IMR-90 (cell line): ENCODE results near the gene GFI1. TPM values are rescaled to one million over a fixed set of nuclear protein-coding genes. Genes with fewer than 3 reads are reported as not detected.
A peak's percentile ranks its signal among the peaks of the same experiment; 100 is the strongest.

Source experiments
- ATAC-seq: fragments of 200-7000 bp; cut with Tn5 transposase; 2 replicates; pipeline ENCODE4 v1.9.1; 2020; ENCODE audit warnings: low read depth, mild to moderate bottlenecking, moderate library complexity
- BruUV-seq: library from RNA; stranded (reverse); fragments of 400-500 nt; replicated peaks from 2 replicates; lab custom pipeline; 2021; lab: Mats Ljungman, UMichigan
- CTCF ChIA-PET: fragments of 300-600 bp; formaldehyde crosslinking; extraction: SDS; loops from one replicate; lab custom pipeline; 2021; ENCODE audit warnings: antibody characterized with exemption; lab: Yijun Ruan, JAX
- POLR2A ChIA-PET: fragments of 300-600 bp; sonication (Branson Sonifier 250); formaldehyde crosslinking; loops from one replicate; lab custom pipeline; 2022; ENCODE audit warnings: antibody characterized with exemption; ENCODE audit not compliant: unreplicated experiment; lab: Charles Lee
- DNase-seq: peaks from one replicate; pipeline ENCODE4 v3.0.0; 2013
- H2AFZ ChIP-seq: replicated peaks from 2 replicates; pipeline ENCODE3; 2013; ENCODE audit warnings: low read length, mild to moderate bottlenecking; ENCODE audit not compliant: poor library complexity
- H2AK5ac ChIP-seq: 2 replicates; pipeline ENCODE4 v1.6.1; 2013; ENCODE audit warnings: low read depth, low read length, inconsistent platforms
- H2AK9ac ChIP-seq: replicated peaks from 2 replicates; pipeline ENCODE3; 2013; ENCODE audit warnings: mild to moderate bottlenecking, low read depth, low read length, moderate library complexity; ENCODE audit not compliant: poor library complexity
- H2BK120ac ChIP-seq: 2 replicates; pipeline ENCODE4 v1.6.1; 2013; ENCODE audit warnings: low read depth, low read length, inconsistent platforms
- H2BK15ac ChIP-seq: 3 replicates; pipeline ENCODE4 v1.6.1; 2013; ENCODE audit warnings: low read depth, low read length, inconsistent platforms
- H2BK20ac ChIP-seq: 2 replicates; pipeline ENCODE4 v1.6.1; 2013; ENCODE audit warnings: low read depth, mild to moderate bottlenecking, inconsistent platforms, low read length, moderate library complexity
- H2BK5ac ChIP-seq: 2 replicates; pipeline ENCODE4 v1.6.1; 2013; ENCODE audit warnings: mild to moderate bottlenecking, low read depth, low read length, inconsistent platforms; ENCODE audit not compliant: poor library complexity, severe bottlenecking
- H3K14ac ChIP-seq: replicated peaks from 2 replicates; pipeline ENCODE4 v1.6.1; 2013; ENCODE audit warnings: low read depth, low read length, inconsistent platforms
- H3K18ac ChIP-seq: 2 replicates; pipeline ENCODE4 v1.6.1; 2013; ENCODE audit warnings: low read depth, low read length, control low read depth
- H3K23ac ChIP-seq: 2 replicates; pipeline ENCODE4 v1.6.1; 2013; ENCODE audit warnings: low read depth, low read length, inconsistent platforms
- H3K27ac ChIP-seq: 2 replicates; pipeline ENCODE4 v1.5.1; 2013; ENCODE audit warnings: mild to moderate bottlenecking, control low read depth, low read length; ENCODE audit not compliant: insufficient read depth
- H3K27me3 ChIP-seq: 2 replicates; pipeline ENCODE4 v1.6.1; 2013; ENCODE audit warnings: low read length; ENCODE audit not compliant: control insufficient read depth, insufficient read depth
- H3K36me3 ChIP-seq: 2 replicates; pipeline ENCODE4 v1.6.1; 2013; ENCODE audit warnings: low read length, mixed read lengths; ENCODE audit not compliant: control insufficient read depth, insufficient read depth
- H3K4ac ChIP-seq: 2 replicates; pipeline ENCODE4 v1.6.1; 2013; ENCODE audit warnings: low read depth, low read length, inconsistent platforms
- H3K4me1 ChIP-seq: 2 replicates; pipeline ENCODE4 v1.6.1; 2013; ENCODE audit warnings: low read length, mixed read lengths; ENCODE audit not compliant: control insufficient read depth, insufficient read depth
- H3K4me2 ChIP-seq: 2 replicates; pipeline ENCODE4 v1.6.1; 2013; ENCODE audit warnings: low read depth, mild to moderate bottlenecking, control low read depth, low read length, moderate library complexity
- H3K4me3 ChIP-seq: 2 replicates; pipeline ENCODE4 v1.5.1; 2013; ENCODE audit warnings: low read depth, mild to moderate bottlenecking, control low read depth, low read length, moderate library complexity; ENCODE audit not compliant: insufficient read depth
- H3K56ac ChIP-seq: 2 replicates; pipeline ENCODE4 v1.6.1; 2013; ENCODE audit warnings: low read length, inconsistent platforms; ENCODE audit not compliant: insufficient read depth; ENCODE audit errors: extremely low read depth
- H3K79me1 ChIP-seq, 2 experiments: 2 replicates each; pipeline ENCODE4 v1.6.1; 2013; ENCODE audit warnings: low read length in 2 of 2, inconsistent platforms in 1 of 2, low read depth in 1 of 2
- H3K9ac ChIP-seq: 2 replicates; pipeline ENCODE4 v1.6.1; 2013; ENCODE audit warnings: low read depth, low read length, control low read depth
- H3K9me1 ChIP-seq: 2 replicates; pipeline ENCODE4 v1.6.1; 2013; ENCODE audit warnings: low read length, inconsistent platforms; ENCODE audit not compliant: insufficient read depth
- H3K9me3 ChIP-seq: 2 replicates; pipeline ENCODE4 v1.6.1; 2013; ENCODE audit warnings: low read length; ENCODE audit not compliant: control insufficient read depth, insufficient read depth
- H4K20me1 ChIP-seq: 2 replicates; pipeline ENCODE4 v1.6.1; 2013; ENCODE audit warnings: low read length, inconsistent platforms; ENCODE audit not compliant: insufficient read depth
- H4K5ac ChIP-seq: 2 replicates; pipeline ENCODE4 v1.6.1; 2013; ENCODE audit warnings: mild to moderate bottlenecking, low read depth, low read length, control low read depth
- H4K8ac ChIP-seq, 2 experiments: 2 replicates each; pipeline ENCODE4 v1.6.1; 2013; ENCODE audit warnings: low read depth in 2 of 2, low read length in 2 of 2, control low read depth in 1 of 2, inconsistent platforms in 1 of 2
- H4K91ac ChIP-seq: 2 replicates; pipeline ENCODE4 v1.6.1; 2013; ENCODE audit warnings: low read depth, low read length, inconsistent platforms; ENCODE audit not compliant: insufficient read depth
- CHD1 ChIP-seq: IDR thresholded peaks from 2 replicates; pipeline ENCODE4 v1.6.1; 2012; ENCODE audit warnings: low read depth, low read length, improper control_type of control experiment
- ELK1 ChIP-seq: fragments of 150-350 bp; IDR thresholded peaks from 2 replicates; pipeline ENCODE4 v1.6.1; 2016; ENCODE audit warnings: low read depth, mild to moderate bottlenecking, low read length, moderate library complexity, borderline replicate concordance
- NFE2L2 ChIP-seq: fragments of 150-350 bp; IDR thresholded peaks from 2 replicates; pipeline ENCODE4 v1.6.1; 2016; ENCODE audit warnings: low read depth, mild to moderate bottlenecking, low read length
- RFX5 ChIP-seq: IDR thresholded peaks from 2 replicates; pipeline ENCODE4 v1.8.0; 2012; ENCODE audit warnings: low read depth, mild to moderate bottlenecking, low read length, moderate library complexity
- WGBS, 2 experiments: methylation state at CpG; one replicate each; pipeline versions ENCODE4 v1.1.5 to v1.1.7; 2013; ENCODE audit warnings: missing lambda C conversion rate in 2 of 2; ENCODE audit not compliant: insufficient read length in 1 of 2; ENCODE audit errors: extremely low coverage in 2 of 2; 5-methylcytosine and 5-hydroxymethylcytosine counted together
- dilution Hi-C: fragments of 300-500 bp; cut with HindIII; formaldehyde crosslinking; loops from one replicate; pipeline ENCODE4 v1.14.3; 2018; ENCODE audit warnings: low sequenced_read_pairs; ENCODE audit not compliant: unreplicated experiment
- in situ Hi-C: fragments of 300-500 bp; cut with MboI; formaldehyde crosslinking; loops from 3 replicates; pipeline ENCODE4 v1.14.3; 2019; ENCODE audit warnings: low sequenced_read_pairs, inconsistent platforms, mixed read lengths
- intact Hi-C: fragments of 100-400 bp; cut with micrococcal nuclease; formaldehyde crosslinking; loops from 2 replicates; pipeline ENCODE4 v1.10.0; 2022
- polyA plus RNA-seq, 3 experiments: library from polyadenylated mRNA; depleted of rRNA; stranded (reverse); fragments of >200 nt; gene quantifications; 2 replicates each; pipeline ENCODE4 v1.2.3, GENCODE V29; 2012; ENCODE audit warnings: low replicate concordance in 1 of 3
- total RNA-seq: library from RNA; depleted of rRNA; stranded (reverse); fragments of >200 nt; gene quantifications from 2 replicates; pipeline ENCODE4 v1.2.3, GENCODE V29; 2012

GFI1 gene
- total and polyA plus RNA-seq, 2 of the 4 experiments (the other 2 are of a cell fraction): under 0.01 to 0.21 TPM

- in situ Hi-C loops (no loop called here), intact Hi-C loops (loop anchor here (10.0 kb wide), 1 partner anchor 350 kb away; the partner anchor contains the start of gene RPL5), dilution Hi-C loops (no loop called here)
- H2AK5ac ChIP-seq: no peak overlapping the region
- no peak overlapping the region for H2AK9ac ChIP-seq
- no peak overlapping the region for H3K27ac ChIP-seq
- no peak overlapping the region for H2BK5ac ChIP-seq
- H3K18ac ChIP-seq: no peak overlapping the region
- no peaks in the 10 kb centered on the region for H3K79me1 ChIP-seq
- no peak overlapping the region for H3K4ac ChIP-seq
- H3K27me3 ChIP-seq: peaks cover 90% of the 10 kb centered on the region
- DNase-seq (no peak), ATAC-seq (no peak)
- H3K36me3 ChIP-seq: no peaks in the 10 kb centered on the region
- no peak overlapping the region for H4K5ac ChIP-seq
- peaks cover 17% of the 10 kb centered on the region for H4K20me1 ChIP-seq
- H3K4me1 ChIP-seq: peaks cover 8% of the 10 kb centered on the region
- ChIA-PET CTCF (no interaction called here), POLR2A (interaction anchor here (0.5 kb wide), 1 partner anchor 17 kb away, joined by 5 read pairs; no protein-coding TSS in a partner anchor)
- H3K56ac ChIP-seq: no peak overlapping the region
- 3% methylated on average over 32 of the region's 65 CpGs; no CpG with 5 or more reads in 1 of the 2 experiments for WGBS, 2 experiments
- peaks cover 10% of the 10 kb centered on the region; the same call in 1 of the 2 replicates for H3K9me3 ChIP-seq
- H3K9me1 ChIP-seq: no peaks in the 10 kb centered on the region
- no peak overlapping the region for H3K14ac ChIP-seq
- no peak overlapping the region for H2BK20ac ChIP-seq
- peak overlapping the region; percentile 58; the same call in 1 of the 2 replicates for H3K4me2 ChIP-seq
- no peak overlapping the region for H3K9ac ChIP-seq
- no peak overlapping the region for H2BK120ac ChIP-seq
- no peak for TF ChIP-seq CHD1
- no peak for TF ChIP-seq RFX5
- no peak for TF ChIP-seq NFE2L2
- TF ChIP-seq ELK1: no peak
- H3K23ac ChIP-seq: peak overlapping the region; percentile 77; the same call in 1 of the 2 replicates
- no peak overlapping the region for H3K4me3 ChIP-seq
- H2BK15ac ChIP-seq: no peak overlapping the region
- no TSS peak for BruUV-seq
- no peak overlapping the region for H4K8ac ChIP-seq
- H2AFZ ChIP-seq: peak overlapping the region; percentile 85
- H4K91ac ChIP-seq: no peak overlapping the region
Observed at GRCh38 chr1:92484472-92485380, 2.0 kb downstream of the GFI1 start.
